Measurements from ENCODE around the gene NR1D1. TPM values are rescaled to one million over a fixed set of nuclear protein-coding genes. Genes with fewer than 3 reads are reported as not detected.
A peak's percentile ranks its signal among the peaks of the same experiment; 100 is the strongest.

Gene NR1D1
- total RNA-seq, 2 donors from 2014 or later: 3.0 to 4.4 TPM

- Mint-ChIP-seq H3K4me3 (no peak overlapping the region), H3K9me3 (peaks cover 2% of the 10 kb centered on the region), H3K27me3 (ENCODE audit: insufficient read depth) (peaks cover 7% of the 10 kb centered on the region), H3K27ac (peak overlapping the region; percentile 58), H3K4me1 (peaks cover 9% of the 10 kb centered on the region), H3K36me3 (ENCODE audit: low read depth) (peaks cover 30% of the 10 kb centered on the region)
- Histone ChIP-seq H3K9me3 (ENCODE audit: control insufficient read depth, low read length) (no peaks in the 10 kb centered on the region), H3K27ac (ENCODE audit: low read depth, low read length) (no peak overlapping the region), H3K4me3 (ENCODE audit: low read length) (no peak overlapping the region), H3K9ac (ENCODE audit: extremely low read depth, low read length, poor library complexity, severe bottlenecking) (no peak overlapping the region), H3K4me1 (ENCODE audit: control insufficient read depth, insufficient read depth, low read length) (no peaks in the 10 kb centered on the region), H3K36me3 (ENCODE audit: control insufficient read depth, insufficient read depth, low read length) (no peaks in the 10 kb centered on the region), H3K27me3 (ENCODE audit: control insufficient read depth, insufficient read depth, low read length, poor library complexity, severe bottlenecking) (no peaks in the 10 kb centered on the region)
- no peak for DNase-seq
- no peak for TF ChIP-seq CTCF (conservative IDR thresholded peaks at IDR 0.05)
- 92 to 93% methylated on average over 13 to 16 of the region's 16 CpGs for WGBS, 2 experiments (ENCODE audit: insufficient coverage in 1 of 2, insufficient read length in 1 of 2)
These were observed 6.7 kb downstream of the NR1D1 start for GRCh38 chr17:40093580-40094201.

DNA sequence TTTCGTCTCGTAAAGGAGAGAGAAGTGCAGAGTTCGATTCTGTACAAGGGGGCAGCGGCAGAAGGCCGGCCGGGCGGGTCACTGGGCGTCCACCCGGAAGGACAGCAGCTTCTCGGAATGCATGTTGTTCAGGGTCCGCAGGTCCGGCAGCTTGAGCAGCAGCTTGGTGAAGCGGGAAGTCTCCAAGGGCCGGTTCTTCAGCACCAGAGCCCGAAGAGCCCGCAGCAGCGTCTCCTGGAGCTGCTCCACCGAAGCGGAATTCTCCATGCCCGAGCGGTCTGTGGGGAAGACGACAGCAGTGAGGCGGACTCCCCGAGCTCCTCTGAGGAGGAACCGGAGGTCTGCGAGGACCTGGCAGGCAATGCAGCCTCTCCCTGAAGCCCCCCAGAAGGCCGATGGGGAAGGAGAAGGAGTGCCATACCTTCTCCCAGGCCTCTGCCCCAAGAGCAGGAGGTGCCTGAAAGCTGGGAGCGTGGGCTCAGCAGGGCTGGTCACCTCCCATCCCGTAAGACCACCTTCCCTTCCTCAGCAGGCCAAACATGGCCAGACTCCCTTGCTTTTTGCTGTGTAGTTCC lies 7.3 kb downstream of the NR1D1 start:
- Histone ChIP-seq H3K27me3 (ENCODE audit: control insufficient read depth, insufficient read depth, low read length, poor library complexity, severe bottlenecking) (no peaks in the 10 kb centered on the region), H3K9me3 (ENCODE audit: control insufficient read depth, low read length) (no peaks in the 10 kb centered on the region), H3K4me3 (ENCODE audit: low read length) (no peak overlapping the region), H3K9ac (ENCODE audit: extremely low read depth, low read length, poor library complexity, severe bottlenecking) (no peak overlapping the region), H3K36me3 (ENCODE audit: control insufficient read depth, insufficient read depth, low read length) (no peaks in the 10 kb centered on the region), H3K4me1 (ENCODE audit: control insufficient read depth, insufficient read depth, low read length) (no peaks in the 10 kb centered on the region), H3K27ac (ENCODE audit: low read depth, low read length) (no peak overlapping the region)
- WGBS, 2 experiments (ENCODE audit: insufficient coverage in 1 of 2, insufficient read length in 1 of 2): 93 to 94% methylated on average over 26 to 29 of the region's 29 CpGs
- Mint-ChIP-seq H3K36me3 (ENCODE audit: low read depth) (peaks cover 31% of the 10 kb centered on the region), H3K27me3 (ENCODE audit: insufficient read depth) (peaks cover 1% of the 10 kb centered on the region), H3K9me3 (no peaks in the 10 kb centered on the region), H3K4me1 (peaks cover 3% of the 10 kb centered on the region), H3K4me3 (no peak overlapping the region), H3K27ac (peak overlapping the region; percentile 58)
- no peak for DNase-seq
- no peak for TF ChIP-seq CTCF (conservative IDR thresholded peaks at IDR 0.05)

DNA sequence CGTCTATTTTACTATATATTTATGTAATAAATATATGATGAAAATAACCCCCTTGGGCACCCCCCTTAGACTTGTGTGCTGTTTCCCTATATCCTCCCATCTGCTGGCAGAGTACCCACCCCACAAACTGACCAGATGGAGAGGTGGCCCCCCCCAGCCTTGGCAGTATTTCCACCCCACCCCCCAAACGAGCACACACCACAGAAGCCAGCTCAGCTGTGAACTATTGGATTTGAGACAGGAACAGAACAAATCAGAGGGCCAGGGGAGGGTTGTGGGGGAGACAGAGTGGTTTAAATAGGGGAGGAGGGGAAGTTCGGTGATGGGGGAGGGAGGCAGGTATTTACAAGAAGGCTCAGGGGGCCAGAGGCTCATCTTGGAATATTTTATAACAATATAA lies 7.8 kb downstream of the NR1D1 start:
- DNase-seq: no peak
- Histone ChIP-seq H3K27me3 (ENCODE audit: control insufficient read depth, insufficient read depth, low read length, poor library complexity, severe bottlenecking) (no peaks in the 10 kb centered on the region), H3K36me3 (ENCODE audit: control insufficient read depth, insufficient read depth, low read length) (peaks cover 1% of the 10 kb centered on the region), H3K9me3 (ENCODE audit: control insufficient read depth, low read length) (no peaks in the 10 kb centered on the region), H3K27ac (ENCODE audit: low read depth, low read length) (no peak overlapping the region), H3K9ac (ENCODE audit: extremely low read depth, low read length, poor library complexity, severe bottlenecking) (no peak overlapping the region), H3K4me1 (ENCODE audit: control insufficient read depth, insufficient read depth, low read length) (no peaks in the 10 kb centered on the region), H3K4me3 (ENCODE audit: low read length) (no peak overlapping the region)
- TF ChIP-seq CTCF (conservative IDR thresholded peaks at IDR 0.05): no peak
- WGBS, 2 experiments (ENCODE audit: insufficient coverage in 1 of 2, insufficient read length in 1 of 2): 78% methylated on average over 2 of the region's 3 CpGs; no CpG with 5 or more reads in 1 of the 2 experiments
- Mint-ChIP-seq H3K4me1 (no peaks in the 10 kb centered on the region), H3K27me3 (ENCODE audit: insufficient read depth) (no peaks in the 10 kb centered on the region), H3K27ac (no peak overlapping the region), H3K9me3 (no peaks in the 10 kb centered on the region), H3K4me3 (no peak overlapping the region), H3K36me3 (ENCODE audit: low read depth) (peaks cover 31% of the 10 kb centered on the region)

All from endodermal cell (in vitro differentiated cells).